HEK293 (cell line): ENCODE measurements around the gene KRTAP5-5.

Experiments
- CTCF ChIP-seq: fragments of 450-650 bp; formaldehyde crosslinking; IDR thresholded peaks from 2 replicates; pipeline ENCODE4 v1.5.1; 2016; ENCODE audit warnings: missing biosample characterization, missing genetic modification characterization
- MYNN ChIP-seq: fragments of 450-650 bp; formaldehyde crosslinking; IDR thresholded peaks from 2 replicates; pipeline ENCODE4 v1.5.1; 2016; ENCODE audit warnings: missing biosample characterization, missing genetic modification characterization, borderline replicate concordance

GRCh38 chr11:1608363-1608762 is 21.2 kb upstream of the KRTAP5-5 start, which contains the start of gene KRTAP5-3:
- no peak for TF ChIP-seq CTCF (tag by site-specific recombination)
- TF ChIP-seq MYNN (tag by site-specific recombination): no peak
